RWPE2 (cell line): ENCODE measurements around the gene ACTA2.

Experiments used
- ATAC-seq: fragments of 200-7000 bp; cut with Tn5 transposase; 3 replicates; pipeline ENCODE4 v1.9.1; 2021; ENCODE audit warnings: low read depth
- DNase-seq: peaks from one replicate; pipeline ENCODE4 v3.0.0-alpha.2; 2020; ENCODE audit warnings: low spot score
- H3K27ac ChIP-seq: fragments of 450-650 bp; 2 replicates; pipeline ENCODE4 v1.5.1; 2017; ENCODE audit warnings: mild to moderate bottlenecking; ENCODE audit not compliant: poor library complexity, severe bottlenecking
- H3K27me3 ChIP-seq: fragments of 250-450 bp; sonication (Bioruptor Pico); 2 replicates; pipeline ENCODE4 v1.5.1; 2021; ENCODE audit warnings: mild to moderate bottlenecking, moderate library complexity; ENCODE audit not compliant: insufficient read depth, poor library complexity, severe bottlenecking
- H3K36me3 ChIP-seq: fragments of 250-450 bp; sonication (Bioruptor Pico); 2 replicates; pipeline ENCODE4 v1.5.1; 2020; ENCODE audit warnings: low read depth, mild to moderate bottlenecking, moderate library complexity
- H3K4me1 ChIP-seq: fragments of 250-450 bp; sonication (Bioruptor Pico); 2 replicates; pipeline ENCODE4 v1.5.1; 2021; ENCODE audit warnings: mild to moderate bottlenecking, moderate library complexity; ENCODE audit not compliant: insufficient read depth, poor library complexity, severe bottlenecking
- H3K4me3 ChIP-seq: fragments of 250-450 bp; sonication (Bioruptor Pico); 2 replicates; pipeline ENCODE4 v1.5.1; 2021; ENCODE audit warnings: mild to moderate bottlenecking, moderate library complexity; ENCODE audit not compliant: severe bottlenecking
- H3K9me3 ChIP-seq: fragments of 250-450 bp; sonication (Bioruptor Pico); 2 replicates; pipeline ENCODE4 v1.5.1; 2021; ENCODE audit warnings: mild to moderate bottlenecking, moderate library complexity; ENCODE audit not compliant: severe bottlenecking
- TF ChIP-seq, protein P1 (sequence below): fragments of 450-650 bp; IDR thresholded peaks from one replicate; pipeline ENCODE4 v1.5.1; 2017; ENCODE audit warnings: mild to moderate bottlenecking, moderate library complexity; ENCODE audit not compliant: poor library complexity, severe bottlenecking

ACTA2 gene

DNA sequence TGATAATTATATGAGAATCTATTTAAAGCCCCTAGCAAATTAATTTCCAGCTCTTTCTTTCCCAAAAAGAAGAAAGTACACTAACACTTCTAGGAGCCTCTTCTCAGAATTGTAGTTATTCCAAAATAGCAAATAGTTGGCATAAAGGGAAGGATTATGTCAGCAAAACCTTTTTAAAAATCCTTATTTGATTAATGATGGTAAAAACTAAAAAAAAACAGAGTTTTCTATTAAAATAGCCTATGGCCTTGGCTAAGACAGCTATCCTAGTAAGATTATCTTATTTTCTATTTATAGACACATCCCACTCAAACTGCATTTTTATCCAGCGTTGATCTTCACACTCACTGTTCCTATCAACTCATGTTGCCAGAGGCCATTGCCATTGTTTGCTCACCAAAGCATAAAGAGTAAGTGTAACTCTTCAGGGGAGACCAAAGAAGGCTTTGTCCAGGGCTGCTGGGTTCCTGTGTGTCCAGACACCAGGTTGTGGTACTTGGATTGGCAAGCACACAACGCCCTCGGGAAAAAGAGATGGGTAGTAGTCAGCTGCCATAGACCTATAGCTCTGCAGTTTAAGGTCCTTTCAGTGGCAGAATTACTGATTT is 31.5 kb downstream of the ACTA2 start:
- Histone ChIP-seq H3K27ac (no peak overlapping the region), H3K4me1 (peaks cover 3% of the 10 kb centered on the region), H3K27me3 (no peaks in the 10 kb centered on the region), H3K9me3 (no peaks in the 10 kb centered on the region), H3K4me3 (no peak overlapping the region), H3K36me3 (no peaks in the 10 kb centered on the region; the same call in 1 of the 2 replicates)
- ATAC-seq (no peak), DNase-seq (no peak)
- TF ChIP-seq, protein P1, sequence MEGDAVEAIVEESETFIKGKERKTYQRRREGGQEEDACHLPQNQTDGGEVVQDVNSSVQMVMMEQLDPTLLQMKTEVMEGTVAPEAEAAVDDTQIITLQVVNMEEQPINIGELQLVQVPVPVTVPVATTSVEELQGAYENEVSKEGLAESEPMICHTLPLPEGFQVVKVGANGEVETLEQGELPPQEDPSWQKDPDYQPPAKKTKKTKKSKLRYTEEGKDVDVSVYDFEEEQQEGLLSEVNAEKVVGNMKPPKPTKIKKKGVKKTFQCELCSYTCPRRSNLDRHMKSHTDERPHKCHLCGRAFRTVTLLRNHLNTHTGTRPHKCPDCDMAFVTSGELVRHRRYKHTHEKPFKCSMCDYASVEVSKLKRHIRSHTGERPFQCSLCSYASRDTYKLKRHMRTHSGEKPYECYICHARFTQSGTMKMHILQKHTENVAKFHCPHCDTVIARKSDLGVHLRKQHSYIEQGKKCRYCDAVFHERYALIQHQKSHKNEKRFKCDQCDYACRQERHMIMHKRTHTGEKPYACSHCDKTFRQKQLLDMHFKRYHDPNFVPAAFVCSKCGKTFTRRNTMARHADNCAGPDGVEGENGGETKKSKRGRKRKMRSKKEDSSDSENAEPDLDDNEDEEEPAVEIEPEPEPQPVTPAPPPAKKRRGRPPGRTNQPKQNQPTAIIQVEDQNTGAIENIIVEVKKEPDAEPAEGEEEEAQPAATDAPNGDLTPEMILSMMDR = no peak

DNA sequence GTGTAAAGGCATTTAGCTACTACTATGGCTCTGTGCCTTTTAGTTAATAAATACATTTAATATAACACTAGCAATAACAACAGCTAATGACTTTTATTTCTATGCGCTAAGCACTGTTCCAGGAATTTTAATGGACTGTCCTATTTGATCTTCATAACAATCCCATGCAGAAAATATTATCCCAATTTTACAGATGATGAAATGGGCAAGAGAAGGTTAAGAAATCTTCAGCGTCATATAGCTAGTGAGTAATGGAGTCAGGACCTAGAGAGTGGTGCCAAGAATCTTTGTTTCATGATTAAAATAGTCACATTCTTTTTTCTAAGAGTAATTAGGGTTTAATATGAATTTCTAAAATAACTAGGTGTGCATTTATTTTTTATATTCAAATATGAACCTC is 32.4 kb downstream of the ACTA2 start:
- TF ChIP-seq, protein P1 = no peak
- H3K36me3 ChIP-seq = no peaks in the 10 kb centered on the region; the same call in 1 of the 2 replicates

DNA sequence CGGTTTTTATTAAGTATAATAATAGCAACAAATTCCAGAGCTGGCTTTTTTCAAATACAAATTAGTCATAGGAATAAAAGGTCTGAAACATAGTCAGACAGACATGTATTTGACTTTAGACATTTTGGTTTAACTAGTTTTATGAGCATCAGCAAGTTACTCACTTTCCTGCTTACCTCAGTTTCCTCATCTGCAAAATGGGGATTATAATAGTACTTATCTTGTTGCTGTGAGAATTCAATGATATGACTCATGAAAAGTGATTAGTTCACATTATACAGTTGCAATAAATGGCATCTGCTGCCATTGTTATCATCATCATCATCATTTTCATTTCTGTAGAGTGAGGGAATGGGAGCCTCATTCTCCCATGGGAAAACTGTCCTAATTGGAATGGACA is 33.5 kb downstream of the ACTA2 start:
- H3K36me3 ChIP-seq = no peaks in the 10 kb centered on the region; the same call in 1 of the 2 replicates
- no peak for DNase-seq
- H3K27ac ChIP-seq = no peak overlapping the region
- no peaks in the 10 kb centered on the region for H3K9me3 ChIP-seq
- no peak for ATAC-seq
- no peaks in the 10 kb centered on the region for H3K27me3 ChIP-seq
- H3K4me1 ChIP-seq = peaks cover 3% of the 10 kb centered on the region
- no peak overlapping the region for H3K4me3 ChIP-seq
- TF ChIP-seq, protein P1 = no peak

More for the DNA sequence above, 32.4 kb downstream of the ACTA2 start:
- Histone ChIP-seq H3K4me1 (peaks cover 3% of the 10 kb centered on the region), H3K4me3 (no peak overlapping the region), H3K27me3 (no peaks in the 10 kb centered on the region), H3K9me3 (no peaks in the 10 kb centered on the region), H3K27ac (no peak overlapping the region)
- DNase-seq = no peak
- no peak for ATAC-seq

DNA sequence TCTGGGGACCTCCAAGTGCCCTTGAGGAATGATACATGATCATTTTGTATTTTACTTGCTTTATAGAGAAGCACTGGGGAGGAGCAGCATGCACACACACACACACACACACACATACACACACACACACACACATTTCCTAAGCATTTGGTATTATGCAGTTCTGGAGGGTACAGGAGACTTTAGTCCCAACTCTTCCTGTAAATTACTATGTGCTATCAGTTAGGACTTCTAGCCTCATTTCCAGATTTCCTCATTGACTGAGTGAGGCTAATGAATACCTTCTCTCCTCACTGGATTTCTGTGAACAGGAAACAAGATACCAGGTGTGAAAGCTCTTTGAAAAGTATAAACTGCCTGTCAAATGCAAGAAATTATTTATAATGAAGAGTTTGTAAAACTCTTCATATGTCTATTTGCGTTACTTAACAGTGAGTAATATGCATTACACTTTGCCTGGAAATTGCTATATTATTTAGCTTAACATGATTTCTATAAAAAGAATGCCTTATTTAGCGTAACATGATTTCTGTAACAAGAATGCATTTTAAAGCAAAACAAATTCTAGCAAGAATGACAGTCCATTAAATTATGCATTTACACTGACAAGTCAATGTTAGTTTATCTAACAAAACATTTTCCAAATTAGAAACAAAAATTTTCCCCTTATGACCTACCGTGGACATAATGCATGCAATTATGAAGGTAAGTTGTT is 34.2 kb downstream of the ACTA2 start:
- Histone ChIP-seq H3K9me3 (no peaks in the 10 kb centered on the region), H3K27ac (no peak overlapping the region), H3K4me1 (peaks cover 3% of the 10 kb centered on the region), H3K4me3 (no peak overlapping the region), H3K36me3 (no peaks in the 10 kb centered on the region; the same call in 1 of the 2 replicates), H3K27me3 (no peaks in the 10 kb centered on the region)
- ATAC-seq (no peak), DNase-seq (no peak)
- TF ChIP-seq, protein P1 = no peak

DNA sequence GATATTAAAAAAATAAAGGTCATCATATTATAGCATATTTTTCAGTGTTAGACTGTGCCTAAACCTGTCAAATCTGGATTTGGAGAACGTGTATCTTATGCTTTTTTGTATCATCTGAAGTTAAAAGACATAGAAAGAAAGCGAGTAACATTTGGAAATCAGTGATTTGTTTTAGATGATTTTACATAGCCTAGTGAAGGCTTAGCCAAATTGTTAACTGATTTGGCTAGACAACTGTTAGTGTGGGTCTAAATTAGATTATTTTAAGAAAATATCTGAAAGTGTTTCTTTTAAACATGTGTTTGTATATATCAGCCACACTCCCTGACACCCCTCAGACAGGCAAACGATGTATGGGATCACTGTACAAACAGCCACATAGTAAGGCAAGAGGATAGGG is 35.6 kb downstream of the ACTA2 start:
- H3K9me3 ChIP-seq = no peaks in the 10 kb centered on the region
- TF ChIP-seq, protein P1 = no peak
- DNase-seq (no peak), ATAC-seq (no peak)
- no peak overlapping the region for H3K4me3 ChIP-seq
- no peaks in the 10 kb centered on the region for H3K36me3 ChIP-seq
- H3K27ac ChIP-seq = no peak overlapping the region
- no peaks in the 10 kb centered on the region for H3K27me3 ChIP-seq
- H3K4me1 ChIP-seq = peaks cover 3% of the 10 kb centered on the region
